HG02943 (cell line): Measurements from ENCODE around the gene CLSTN2.

Experiments used
- ATAC-seq: cut with Tn5 transposase; IDR thresholded peaks from one replicate; pipeline ENCODE4 v1.9.1; 2021; ENCODE audit warnings: mild to moderate bottlenecking, low read depth, moderate library complexity; ENCODE audit not compliant: unreplicated experiment

Gene CLSTN2

GRCh38 chr3:140089403-140090072, 154.6 kb downstream of the CLSTN2 start:
- ATAC-seq = no peak

DNA sequence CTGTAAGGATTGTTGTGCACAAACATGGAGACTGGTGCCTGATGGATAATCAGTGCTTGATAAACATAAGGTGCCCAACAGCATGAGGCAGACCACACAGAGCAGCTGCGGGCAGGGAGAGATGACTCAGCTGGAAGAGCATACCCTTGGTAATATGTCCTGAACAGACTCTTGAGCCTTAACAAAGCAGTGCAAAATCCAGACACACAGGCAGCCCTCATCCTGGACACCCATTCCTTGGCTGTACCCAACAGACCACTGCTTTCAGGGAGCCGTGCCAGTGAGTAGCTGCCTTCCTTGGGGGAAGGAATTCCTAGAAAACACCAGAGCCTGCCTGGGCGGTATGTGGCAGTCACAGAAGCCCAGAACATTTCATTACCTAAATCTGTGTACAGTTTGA, 156.2 kb downstream of the CLSTN2 start:
- no peak for ATAC-seq

GRCh38 chr3:140092848-140093536, 158.0 kb downstream of the CLSTN2 start:
- no peak for ATAC-seq

DNA sequence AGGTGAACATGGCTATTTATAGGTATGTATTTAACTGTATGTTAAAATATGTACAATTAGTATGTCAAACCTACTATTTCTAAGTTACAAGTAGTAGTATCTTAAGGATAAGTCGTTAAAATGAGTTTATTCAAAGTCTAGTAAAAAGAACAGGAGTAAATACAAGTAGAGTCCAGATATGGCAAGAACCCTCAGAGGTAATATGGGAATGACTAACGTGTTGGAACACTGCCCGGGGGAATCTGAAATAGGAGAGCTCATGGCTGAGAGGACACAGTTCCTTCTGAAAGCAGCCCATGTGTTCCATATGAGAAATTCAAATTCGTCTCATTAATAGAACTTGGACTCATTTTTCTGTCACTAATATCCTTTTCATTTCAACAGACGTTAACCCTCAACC, 158.8 kb downstream of the CLSTN2 start:
- ATAC-seq = no peak

DNA sequence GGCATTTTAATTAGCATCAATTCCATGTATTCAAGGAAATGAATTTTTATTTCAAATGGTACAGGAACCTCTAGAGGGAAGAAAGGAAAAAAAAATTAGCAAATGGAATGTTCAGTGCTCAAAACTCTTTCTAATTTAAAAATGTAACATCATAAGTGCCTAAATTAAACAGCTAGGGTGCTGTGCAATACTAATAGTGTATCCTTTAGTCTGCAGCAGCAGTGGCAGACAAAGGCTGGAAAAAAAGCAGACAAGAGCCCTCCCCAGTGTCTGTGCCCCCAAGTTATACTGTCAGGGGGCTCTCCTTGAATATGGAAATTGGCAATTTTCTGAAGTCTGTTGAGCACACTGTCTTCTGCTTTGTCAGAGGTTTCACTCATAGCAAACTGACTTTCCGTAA, 159.5 kb downstream of the CLSTN2 start:
- no peak for ATAC-seq

- ATAC-seq = no peak
Observed at GRCh38 chr3:140096037-140096436, 161.1 kb downstream of the CLSTN2 start.

GRCh38 chr3:140097874-140098635, 163.1 kb downstream of the CLSTN2 start:
- ATAC-seq = no peak

DNA sequence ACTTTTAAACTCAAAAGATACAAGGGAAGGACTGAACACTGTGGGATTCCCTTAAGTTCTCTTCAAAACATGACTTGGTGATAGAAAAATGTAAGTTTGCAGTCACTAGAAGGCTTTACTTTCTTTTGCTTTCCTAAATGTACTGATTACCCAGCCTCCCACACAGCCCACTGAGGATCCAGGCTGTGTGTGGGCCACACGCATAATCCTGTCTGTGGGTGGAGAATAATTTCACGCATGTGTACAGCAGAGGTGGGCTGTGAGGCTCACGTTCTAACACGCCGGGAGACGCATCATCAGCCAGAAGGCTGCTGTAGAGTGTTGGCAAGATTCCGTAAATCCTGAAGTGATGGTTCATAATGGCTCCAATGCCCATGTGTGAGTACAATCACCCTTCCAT, 165.5 kb downstream of the CLSTN2 start:
- no peak for ATAC-seq

- ATAC-seq = no peak
Observed at GRCh38 chr3:140103166-140103565, 168.2 kb downstream of the CLSTN2 start.

GRCh38 chr3:140103986-140104645, 169.1 kb downstream of the CLSTN2 start:
- no peak for ATAC-seq

- ATAC-seq = no peak
Observed at GRCh38 chr3:140113996-140114788, 179.2 kb downstream of the CLSTN2 start.

- ATAC-seq = no peak
Observed at GRCh38 chr3:140114789-140115080, 179.8 kb downstream of the CLSTN2 start.

GRCh38 chr3:140117096-140117526, 182.1 kb downstream of the CLSTN2 start:
- ATAC-seq = no peak

DNA sequence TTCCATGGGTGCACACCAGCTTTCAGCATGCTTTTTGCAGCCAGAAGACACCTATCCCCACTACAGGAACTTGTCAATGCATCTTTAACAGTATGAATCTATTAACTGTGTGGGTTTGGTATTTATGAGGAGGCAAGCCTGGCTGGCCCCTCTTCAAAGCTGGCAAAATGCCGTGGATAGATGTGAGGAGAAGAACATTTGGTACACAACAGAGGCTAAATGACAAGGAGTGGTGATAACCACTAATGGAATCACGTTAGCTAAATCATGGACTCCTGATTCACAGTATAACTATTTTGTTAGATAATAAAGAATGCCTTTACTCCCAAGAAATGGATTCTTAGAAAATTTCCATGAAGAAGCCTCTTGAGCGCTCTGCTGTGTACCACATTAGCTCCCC, 187.2 kb downstream of the CLSTN2 start:
- ATAC-seq = no peak

DNA sequence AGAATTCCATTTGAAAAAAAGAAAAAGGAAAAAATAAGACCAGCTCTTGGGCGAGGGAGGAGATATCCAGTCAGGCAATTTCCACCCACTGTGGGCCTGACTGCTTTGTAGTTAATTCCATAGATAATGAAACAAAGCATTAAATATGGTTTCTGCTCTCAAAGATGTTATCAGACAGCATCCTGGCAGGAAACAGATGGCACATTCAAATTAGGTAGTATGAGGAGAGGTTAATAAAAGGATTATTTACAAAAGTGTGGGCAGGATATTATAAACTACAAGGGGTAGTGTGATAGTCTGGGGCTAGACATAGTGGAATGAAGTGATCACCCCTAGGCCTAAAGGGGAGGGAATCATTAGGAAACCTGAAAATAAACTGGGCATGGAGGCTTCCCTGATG, 193.2 kb downstream of the CLSTN2 start:
- no peak for ATAC-seq

DNA sequence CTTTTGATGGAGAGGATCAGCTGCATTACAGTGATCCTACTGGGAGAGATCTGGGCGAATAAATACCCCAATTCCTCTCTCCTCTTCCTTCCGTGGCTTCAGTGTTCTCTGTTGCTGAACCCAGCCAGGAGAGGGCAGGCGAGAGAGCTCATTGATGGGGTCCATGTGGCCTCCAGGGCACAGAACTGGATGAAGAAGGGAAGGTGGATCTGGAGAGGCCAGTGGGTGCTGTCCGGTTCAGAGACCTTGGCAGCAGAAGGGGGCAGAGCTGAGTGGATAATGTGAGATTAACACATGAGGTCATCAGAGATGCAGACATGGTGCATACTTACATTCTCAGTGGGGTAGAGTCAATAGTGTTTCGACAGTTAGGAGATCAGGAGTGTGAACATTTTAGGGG, 193.6 kb downstream of the CLSTN2 start:
- no peak for ATAC-seq

- no peak for ATAC-seq
Observed at GRCh38 chr3:140129768-140130284, 194.8 kb downstream of the CLSTN2 start.

- no peak for ATAC-seq
Observed at GRCh38 chr3:140131895-140132294, 196.9 kb downstream of the CLSTN2 start.

GRCh38 chr3:140134231-140134965, 199.4 kb downstream of the CLSTN2 start:
- ATAC-seq = no peak

GRCh38 chr3:140135461-140135860, 200.5 kb downstream of the CLSTN2 start:
- ATAC-seq = no peak
